ENCODE data around the gene FAM184B. TPM values are rescaled to one million over a fixed set of nuclear protein-coding genes. Genes with fewer than 3 reads are reported as not detected.

FAM184B gene
- total and polyA plus RNA-seq, 10 donors: 0.03 to 0.04 (median 0.03) TPM; not detected in 7

DNA sequence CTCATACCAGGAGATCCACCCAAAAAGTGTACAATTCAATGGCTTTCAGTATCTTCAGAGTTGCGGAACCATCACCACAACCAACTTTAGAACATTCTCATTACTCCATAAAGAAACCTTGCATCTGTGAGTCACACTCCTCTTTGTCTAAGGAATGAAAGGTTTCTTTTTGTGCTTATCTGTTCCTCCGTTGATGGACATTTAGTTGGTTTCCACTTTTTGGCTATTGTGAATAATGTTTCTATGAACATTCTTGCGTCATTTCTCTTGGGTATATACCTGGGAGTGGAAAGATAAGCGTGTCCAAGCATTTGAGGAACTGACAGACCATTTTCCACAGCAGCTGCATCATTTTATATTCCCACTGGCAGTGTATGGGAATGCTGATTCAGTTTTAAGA is 10.6 kb downstream of the FAM184B start:
- H3K4me3 ChIP-seq: no peak overlapping the region
- intact Hi-C loops (cut with DNase I; ENCODE audit: low total_unique reads): no loop called here
- no peaks in the 10 kb centered on the region for H3K36me3 ChIP-seq
- no peak for DNase-seq
- no peak for TF ChIP-seq POLR2A (IDR thresholded peaks at IDR 0.05)
- no peak for TF ChIP-seq POLR2AphosphoS5 (IDR thresholded peaks at IDR 0.05)
- TF ChIP-seq CTCF (IDR thresholded peaks at IDR 0.05 in 8 of 11, conservative IDR thresholded peaks at IDR 0.05 in 3 of 11): no peak
- peaks cover 0 to 4% (median 0%) of the 10 kb centered on the region in 7 donors for H3K27me3 ChIP-seq (replicated peaks in 1 of 7)
- 82 to 92% (median 87%) methylated on average over 4 of the region's 4 CpGs for WGBS, 5 donors
- H3K4me1 ChIP-seq: no peaks in the 10 kb centered on the region
- H3K27ac ChIP-seq: no peak overlapping the region
- peaks cover 0 to 14% (median 3%) of the 10 kb centered on the region in 8 donors for H3K9me3 ChIP-seq

- WGBS, 5 donors: 41 to 73% (median 47%) methylated on average over 8 of the region's 8 CpGs
- Histone ChIP-seq H3K4me3 (no peak overlapping the region), H3K27me3 (replicated peaks in 1 of 7) (peaks cover 0 to 4% (median 0%) of the 10 kb centered on the region in 7 donors), H3K36me3 (no peaks in the 10 kb centered on the region), H3K9me3 (peaks cover 0 to 14% (median 3%) of the 10 kb centered on the region in 8 donors), H3K4me1 (no peaks in the 10 kb centered on the region), H3K27ac (no peak overlapping the region)
- DNase-seq: no peak
- TF ChIP-seq CTCF (IDR thresholded peaks at IDR 0.05 in 8 of 11, conservative IDR thresholded peaks at IDR 0.05 in 3 of 11) (no peak), POLR2A (IDR thresholded peaks at IDR 0.05) (no peak), POLR2AphosphoS5 (IDR thresholded peaks at IDR 0.05) (no peak)
- intact Hi-C loops (cut with DNase I; ENCODE audit: low total_unique reads): no loop called here
Observed at GRCh38 chr4:17769406-17770174, 11.8 kb downstream of the FAM184B start.

- no peak for DNase-seq
- no peaks in the 10 kb centered on the region for H3K4me1 ChIP-seq
- 92 to 98% (median 96%) methylated on average over 17 to 33 of the region's 33 CpGs for WGBS, 5 donors
Observed at GRCh38 chr4:17766826-17767458, 14.5 kb downstream of the FAM184B start.

More at GRCh38 chr4:17766826-17767458, 14.5 kb downstream of the FAM184B start:
- Histone ChIP-seq H3K9me3 (peaks cover 0 to 14% (median 3%) of the 10 kb centered on the region in 8 donors), H3K27me3 (replicated peaks in 1 of 7) (peaks cover 0 to 4% (median 0%) of the 10 kb centered on the region in 7 donors), H3K36me3 (no peaks in the 10 kb centered on the region), H3K4me3 (no peak overlapping the region), H3K27ac (no peak overlapping the region)
- TF ChIP-seq CTCF (IDR thresholded peaks at IDR 0.05 in 8 of 11, conservative IDR thresholded peaks at IDR 0.05 in 3 of 11): no peak
- no peak for TF ChIP-seq POLR2A (IDR thresholded peaks at IDR 0.05)
- no peak for TF ChIP-seq POLR2AphosphoS5 (IDR thresholded peaks at IDR 0.05)
- intact Hi-C loops (cut with DNase I; ENCODE audit: low total_unique reads): no loop called here

All from spleen (tissue), 11 donors.